HG03442 (cell line): Measurements from ENCODE around the gene PRDX5.
A peak's percentile ranks its signal among the peaks of the same experiment; 100 is the strongest.

Experiments
- ATAC-seq: cut with Tn5 transposase; IDR thresholded peaks from one replicate; pipeline ENCODE4 v1.9.1; 2021; ENCODE audit warnings: mild to moderate bottlenecking, moderate library complexity; ENCODE audit not compliant: unreplicated experiment

PRDX5 gene

GRCh38 chr11:64317961-64318765 lies at the start of gene PRDX5:
Gene PRDX5 (plus strand): TSS chr11:64318121. CDS start chr11:64318216, 95 bp downstream.
- ATAC-seq, result peak; percentile 69

- ATAC-seq, result peak; percentile 6
These were observed 48.9 kb upstream of the PRDX5 start for GRCh38 chr11:64268893-64269539.

DNA sequence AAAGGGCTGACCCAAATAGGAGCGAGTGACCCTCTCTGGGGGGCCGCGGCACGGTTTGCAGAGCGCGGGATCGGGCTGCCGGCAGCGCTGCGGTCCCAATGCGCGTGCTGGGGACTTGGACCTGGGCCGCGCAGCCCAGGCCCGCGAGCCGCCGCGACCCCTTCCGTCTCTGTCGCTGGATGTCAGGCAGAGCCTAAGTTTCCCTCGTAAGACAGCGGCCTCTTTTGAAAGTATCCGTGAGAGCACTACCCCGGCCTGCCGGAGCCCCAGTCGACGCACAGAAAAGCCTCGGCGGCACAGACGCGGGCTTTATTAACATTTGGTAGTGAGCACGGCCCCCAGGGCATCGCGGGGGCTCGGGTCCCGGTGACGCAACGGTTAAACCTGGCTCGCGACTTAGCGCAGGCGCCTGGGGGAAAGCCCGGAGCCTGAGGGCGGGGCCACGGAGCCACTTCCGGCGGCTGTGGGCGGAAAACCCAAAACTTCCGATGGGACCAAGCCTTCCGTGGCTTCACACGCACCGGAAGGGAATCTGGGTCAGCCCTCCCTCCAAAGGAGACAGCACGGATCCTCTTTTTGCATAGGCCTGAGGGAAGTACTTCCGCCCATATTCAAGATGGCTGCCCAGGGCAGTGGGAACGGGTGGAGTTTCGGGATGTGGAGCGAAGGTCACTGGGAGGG lies 48.2 kb upstream of the PRDX5 start:
- peak; percentile 70 for ATAC-seq

DNA sequence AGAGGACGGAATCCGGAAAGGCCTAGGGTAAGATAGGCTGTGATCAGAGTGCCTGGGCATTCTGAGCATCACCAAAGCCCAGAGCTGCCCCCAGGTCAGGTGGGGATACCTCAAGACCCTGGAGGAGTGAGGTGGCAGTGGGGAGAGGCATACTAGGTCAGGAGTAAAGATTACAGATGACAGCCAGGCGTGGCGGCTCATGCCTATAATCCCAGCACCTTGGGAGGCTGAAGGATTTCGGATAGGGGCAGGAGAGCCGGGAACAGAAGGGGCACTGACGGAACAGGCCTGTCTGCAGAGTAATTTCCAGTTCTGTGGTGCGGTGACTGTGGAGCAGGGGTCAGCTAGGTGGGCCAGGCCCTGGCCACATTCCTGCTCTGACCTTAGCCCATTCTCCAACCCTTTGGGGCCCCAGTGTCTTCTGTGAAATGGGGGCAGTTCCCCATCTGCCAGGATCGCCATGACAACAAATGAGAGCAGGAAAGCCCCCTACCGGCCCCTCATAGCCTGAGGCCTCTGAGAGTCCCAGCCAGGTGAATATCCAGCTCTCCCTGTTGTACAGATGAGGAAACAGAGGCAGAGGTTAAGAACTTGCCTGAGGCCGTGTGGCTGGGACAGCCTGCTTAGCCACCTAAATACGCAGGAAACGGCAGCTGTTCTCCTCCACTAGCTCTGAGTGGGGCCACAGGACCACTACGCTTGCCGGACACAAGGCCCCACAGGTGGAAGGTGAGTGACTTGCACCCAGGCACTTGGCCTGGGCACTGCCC lies 42.7 kb upstream of the PRDX5 start:
- ATAC-seq, result no peak

DNA sequence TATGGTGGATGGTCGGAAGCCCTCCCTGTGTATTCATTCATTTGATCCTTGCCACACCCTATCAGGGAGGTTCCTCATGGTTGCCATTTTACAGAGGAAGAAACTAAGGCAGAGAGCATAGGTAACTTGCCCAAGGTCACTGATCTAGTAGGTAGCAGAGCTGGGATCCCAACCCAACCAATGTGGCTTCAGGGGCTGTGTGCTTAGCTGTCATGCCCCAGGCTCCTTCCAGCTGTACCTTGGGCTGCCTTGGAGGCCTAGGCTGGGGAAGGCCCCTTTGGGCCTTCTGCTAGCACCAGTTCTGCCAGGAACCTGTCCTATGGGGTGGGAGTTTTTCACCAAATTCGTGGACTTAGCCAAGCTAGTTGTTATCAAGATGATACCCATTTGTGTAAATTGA lies 42.1 kb upstream of the PRDX5 start:
- no peak for ATAC-seq

DNA sequence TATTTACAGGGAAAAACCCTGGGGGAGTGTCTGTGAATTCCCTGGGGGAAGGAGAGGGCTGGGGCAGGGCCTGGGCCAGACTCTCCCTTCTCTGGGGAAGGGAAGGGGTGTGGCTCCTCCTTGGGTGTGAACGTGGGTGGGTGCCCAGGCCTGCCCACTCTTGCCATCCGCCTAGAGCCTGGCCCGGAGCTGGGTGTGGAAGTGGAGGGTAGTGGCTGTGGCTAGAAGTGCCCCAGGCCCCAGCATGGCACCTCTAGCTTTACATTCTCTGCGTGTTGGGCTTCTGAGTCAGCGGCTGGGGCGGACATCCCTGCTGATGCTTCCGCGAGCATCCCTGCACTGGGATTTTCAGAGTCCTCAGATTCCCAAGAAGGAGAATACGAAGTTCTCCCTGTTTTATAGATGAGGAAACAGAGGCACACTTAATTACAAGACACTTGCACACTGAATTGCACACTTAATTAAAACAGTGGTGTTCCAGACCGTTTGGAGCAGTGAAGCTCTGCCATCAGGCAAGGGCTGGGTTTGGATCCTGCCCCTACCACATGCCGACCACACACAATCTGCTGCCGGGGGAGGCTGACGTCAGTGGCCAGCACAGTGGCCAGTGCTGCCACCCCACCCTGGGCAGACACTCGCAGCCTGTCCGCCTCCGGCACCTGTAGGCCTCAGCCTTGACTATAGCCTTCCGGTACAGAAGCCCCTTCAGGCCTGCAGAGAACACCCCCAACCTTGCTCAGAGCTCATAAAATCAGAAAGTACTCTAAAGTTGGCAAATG lies 41.1 kb upstream of the PRDX5 start:
- ATAC-seq, result no peak

DNA sequence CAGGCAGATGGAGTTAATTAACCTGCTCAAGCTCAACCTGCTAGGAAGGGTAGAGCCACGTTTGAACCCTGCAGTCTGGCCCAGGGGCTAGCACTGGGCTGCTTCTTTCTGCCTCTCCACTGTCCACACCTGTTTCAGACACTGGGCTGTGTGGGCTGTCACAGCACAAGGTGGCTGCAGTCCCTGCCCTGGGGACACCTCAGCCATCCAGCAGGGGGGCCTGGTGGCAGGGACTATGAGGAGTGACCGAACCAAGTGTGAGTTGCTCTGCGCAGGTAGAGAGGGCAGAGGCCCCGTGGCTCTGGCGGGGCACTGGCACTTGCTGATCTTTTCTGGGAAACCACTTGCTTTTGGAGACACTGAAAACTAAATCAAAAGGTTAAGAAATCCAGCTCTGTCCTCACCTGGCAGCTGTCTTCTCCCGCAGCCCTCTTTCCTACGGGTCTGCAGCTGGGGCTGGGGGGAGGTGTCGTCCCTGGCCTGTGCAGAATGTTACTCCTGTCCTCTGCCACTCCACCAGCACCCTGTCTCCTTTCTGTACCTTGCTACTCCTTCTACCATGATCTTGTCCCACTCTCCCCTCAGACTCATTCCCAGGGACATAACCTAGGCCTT lies 39.2 kb upstream of the PRDX5 start:
- ATAC-seq, result no peak

- ATAC-seq, result no peak
These were observed 35.8 kb upstream of the PRDX5 start for GRCh38 chr11:64281957-64282770.

GRCh38 chr11:64283092-64283491 lies 34.8 kb upstream of the PRDX5 start:
- no peak for ATAC-seq

DNA sequence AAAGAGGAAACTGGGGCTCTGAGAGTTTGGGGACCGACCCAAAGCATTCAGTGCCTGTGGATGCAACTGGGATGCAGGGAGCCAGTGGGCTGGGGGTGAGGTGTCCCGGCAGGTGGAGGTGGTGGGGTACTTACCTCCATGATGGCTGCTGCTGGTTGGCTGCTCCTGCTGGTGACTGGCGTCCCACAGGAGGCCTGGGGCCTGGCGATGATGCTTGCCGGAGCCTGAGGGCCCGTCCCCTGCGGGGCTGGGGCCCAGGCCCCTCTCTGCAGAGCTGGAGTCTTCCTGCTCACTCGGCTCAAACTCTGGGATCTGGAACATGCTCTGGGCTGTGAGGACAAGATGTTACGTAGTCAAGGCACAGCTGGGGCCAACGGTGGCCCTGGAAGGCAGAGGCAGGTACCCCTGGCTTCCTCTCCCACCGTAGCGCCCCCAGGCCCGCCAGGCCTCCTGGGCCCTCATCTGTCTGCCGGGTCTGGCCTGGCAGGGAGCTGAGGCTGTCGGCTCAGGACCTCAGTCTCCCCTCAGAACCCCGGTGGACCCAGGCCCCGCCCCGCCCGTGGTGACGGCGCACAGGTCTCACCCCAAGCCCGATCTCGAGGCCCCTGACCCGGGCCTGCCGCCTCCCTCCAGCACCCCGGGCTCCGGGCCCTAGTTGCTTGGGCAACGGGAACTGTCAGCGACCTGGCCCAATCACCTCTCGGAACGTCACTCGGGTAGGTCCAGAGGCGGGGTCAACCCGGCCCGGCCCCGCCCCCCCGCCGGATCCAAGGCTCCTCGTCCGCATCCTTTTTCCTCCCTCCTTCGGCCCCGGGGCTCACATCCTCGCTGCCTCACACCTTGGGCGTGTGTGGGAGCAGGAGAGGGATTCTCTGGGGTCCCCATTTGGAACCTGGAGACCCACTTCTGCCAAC lies 33.6 kb upstream of the PRDX5 start, which contains the start of gene BAD:
Gene BAD (minus strand): TSS at position 618 of the 914 bp plus-strand sequence. CDS start 297 bp downstream, at position 321.
- peak; percentile 55 for ATAC-seq

GRCh38 chr11:64284962-64285884 lies 32.7 kb upstream of the PRDX5 start, which contains the start of gene GPR137:
Gene GPR137 (plus strand): TSS chr11:64285848. CDS start chr11:64286525, 677 bp downstream.
- ATAC-seq, result peak; percentile 60

- ATAC-seq, result no peak
These were observed 31.8 kb upstream of the PRDX5 start for GRCh38 chr11:64285885-64286800.

- no peak for ATAC-seq
These were observed 31.1 kb upstream of the PRDX5 start for GRCh38 chr11:64286801-64287159.

DNA sequence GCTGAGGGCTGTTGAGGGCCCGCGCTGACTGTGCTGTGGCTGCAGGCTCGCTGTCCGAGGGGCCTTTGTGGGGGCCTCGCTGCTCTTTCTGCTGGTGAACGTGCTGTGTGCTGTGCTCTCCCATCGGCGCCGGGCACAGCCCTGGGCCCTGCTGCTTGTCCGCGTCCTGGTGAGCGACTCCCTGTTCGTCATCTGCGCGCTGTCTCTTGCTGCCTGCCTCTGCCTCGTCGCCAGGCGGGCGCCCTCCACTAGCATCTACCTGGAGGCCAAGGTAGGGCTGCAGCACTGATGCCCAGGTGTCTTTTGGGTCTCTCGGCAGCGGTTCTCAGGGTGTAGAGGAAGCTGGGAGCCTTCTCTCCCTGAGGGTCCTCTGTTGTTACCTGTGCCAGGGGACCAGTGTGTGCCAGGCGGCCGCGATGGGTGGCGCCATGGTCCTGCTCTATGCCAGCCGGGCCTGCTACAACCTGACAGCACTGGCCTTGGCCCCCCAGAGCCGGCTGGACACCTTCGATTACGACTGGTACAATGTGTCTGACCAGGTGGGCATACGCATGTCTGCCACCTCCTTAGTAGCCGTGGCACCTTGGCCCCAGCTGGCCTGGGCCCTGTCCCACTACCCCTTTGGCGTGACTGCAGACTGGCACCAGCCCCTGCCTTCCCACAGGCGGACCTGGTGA lies 30.1 kb upstream of the PRDX5 start:
- no peak for ATAC-seq

- ATAC-seq, result no peak
These were observed 29.6 kb upstream of the PRDX5 start for GRCh38 chr11:64288353-64288750.
